AG09319 (cell line): ENCODE results near the gene USH1C.

ENCODE experiments used
- DNase-seq: peaks from one replicate; pipeline ENCODE4 v3.0.0-alpha.2; 2010; ENCODE audit warnings: low read depth; ENCODE audit errors: extremely low read depth
- CTCF ChIP-seq: IDR thresholded peaks from 2 replicates; pipeline ENCODE4 v1.5.1; 2011; ENCODE audit warnings: low read depth, mild to moderate bottlenecking, inconsistent platforms, low read length, moderate library complexity

USH1C gene

GRCh38 chr11:17490938-17491337, 53.3 kb downstream of the USH1C start:
- no peak for TF ChIP-seq CTCF
- no peak for DNase-seq

- no peak for DNase-seq
- TF ChIP-seq CTCF = no peak
Measured at GRCh38 chr11:17490232-17490631, 54.0 kb downstream of the USH1C start.

- no peak for DNase-seq
- TF ChIP-seq CTCF = no peak
Measured at GRCh38 chr11:17489751-17490150, 54.5 kb downstream of the USH1C start.

- DNase-seq = no peak
- TF ChIP-seq CTCF = no peak
Measured at GRCh38 chr11:17488563-17488962, 55.7 kb downstream of the USH1C start.

- TF ChIP-seq CTCF = no peak
- DNase-seq = no peak
Measured at GRCh38 chr11:17486646-17487045, 57.6 kb downstream of the USH1C start.

GRCh38 chr11:17483505-17483904, 60.7 kb downstream of the USH1C start:
- no peak for DNase-seq
- no peak for TF ChIP-seq CTCF

GRCh38 chr11:17481905-17482304, 62.3 kb downstream of the USH1C start:
- DNase-seq = no peak
- no peak for TF ChIP-seq CTCF
